ENCODE data around the gene RASA3. TPM values are rescaled to one million over a fixed set of nuclear protein-coding genes. Genes with fewer than 3 reads are reported as not detected.

RASA3 gene
- total and polyA plus RNA-seq, 10 of the 15 experiments (the other 5 are each of a cell fraction or from before 2014, with no cell fraction given): 0.79 to 33.9 (median 17.6) TPM

- no peak overlapping the region for H3K4me2 ChIP-seq (ENCODE audit: control insufficient read depth, insufficient read depth)
- no peak overlapping the region for H3K9ac ChIP-seq (ENCODE audit: control insufficient read depth, insufficient read depth, low read length)
- H3K9me3 ChIP-seq (replicated peaks; ENCODE audit: control insufficient read depth, insufficient read depth, low read length): no peaks in the 10 kb centered on the region
- 90% methylated on average over 25 of the region's 25 CpGs for WGBS (ENCODE audit: insufficient coverage, insufficient replicate concordance, low lambda C conversion rate, missing lambda C conversion rate)
- in situ Hi-C loops (cut with MboI): no loop called here
- intact Hi-C loops (cut with micrococcal nuclease; ENCODE audit: unreplicated experiment): no loop called here
- DNase-seq (ENCODE audit: low read depth, low spot score) (no peak), FAIRE-seq (no peak), ATAC-seq (no peak)
- no peaks in the 10 kb centered on the region for H3K27me3 ChIP-seq (replicated peaks in 1 of 2; ENCODE audit: control insufficient read depth in 2 of 2, insufficient read depth in 2 of 2, low read length in 1 of 2)
- ChIA-PET CTCF (no interaction called here), POLR2A (interaction anchor here (0.6 kb wide), 1 partner anchor 317 kb away, joined by 4 read pairs; no protein-coding TSS in a partner anchor), SMC1A (ENCODE audit: uncharacterized antibody, unreplicated experiment) (no interaction called here), RAD21 (ENCODE audit: unreplicated experiment) (no interaction called here)
- no peak overlapping the region for H3K4me3 ChIP-seq
- no peaks in the 10 kb centered on the region for H3K79me2 ChIP-seq (ENCODE audit: control insufficient read depth, insufficient read depth, low read length)
- BruUV-seq (replicated peaks): no TSS peak
- no peak overlapping the region for H3K27ac ChIP-seq (ENCODE audit: control insufficient read depth, insufficient read depth)
- no peaks in the 10 kb centered on the region for H3K36me3 ChIP-seq (ENCODE audit: control insufficient read depth in 2 of 2, insufficient read depth in 2 of 2, low read length in 1 of 2)
- H4K20me1 ChIP-seq (ENCODE audit: control insufficient read depth, insufficient read depth): no peaks in the 10 kb centered on the region
- H3K4me1 ChIP-seq (ENCODE audit: control insufficient read depth, insufficient read depth, low read length): no peaks in the 10 kb centered on the region
- H2AFZ ChIP-seq (ENCODE audit: control insufficient read depth, low read depth, low read length): no peak overlapping the region
- TF ChIP-seq RELA (IDR thresholded peaks at IDR 0.05; ENCODE audit: borderline replicate concordance, partially characterized antibody) (no peak), RCOR1 (conservative IDR thresholded peaks at IDR 0.05; ENCODE audit: low read depth, low read length) (no peak), MEF2B (IDR thresholded peaks at IDR 0.05; ENCODE audit: partially characterized antibody, poor library complexity, severe bottlenecking) (no peak), BCL3 (IDR thresholded peaks at IDR 0.05; ENCODE audit: borderline replicate concordance, insufficient read depth, low read depth, low read length, poor library complexity, severe bottlenecking) (no peak), IRF5 (IDR thresholded peaks at IDR 0.05; ENCODE audit: borderline replicate concordance) (no peak), EP300 (IDR thresholded peaks at IDR 0.05; ENCODE audit: borderline replicate concordance in 1 of 2, control insufficient read depth in 1 of 2, low read depth in 2 of 2, low read length in 2 of 2) (no peak), SMARCA5 (IDR thresholded peaks at IDR 0.05) (no peak), CUX1 (IDR thresholded peaks at IDR 0.05; ENCODE audit: insufficient replicate concordance, low read depth, low read length) (no peak), KAT2A (conservative IDR thresholded peaks at IDR 0.05; ENCODE audit: control insufficient read depth, low read depth, low read length) (no peak), MYB (IDR thresholded peaks at IDR 0.05; ENCODE audit: borderline replicate concordance, low read depth, low read length) (no peak), CBX3 (IDR thresholded peaks at IDR 0.05; ENCODE audit: borderline replicate concordance, low read depth) (no peak)
Measured at GRCh38 chr13:113969311-113969972, 163.0 kb downstream of the RASA3 start.

All from GM12878 (cell line).